B cell (primary cell): Measurements from ENCODE around the gene STAT4. TPM values are rescaled to one million over a fixed set of nuclear protein-coding genes. Genes with fewer than 3 reads are reported as not detected.

Experiments
- ATAC-seq: fragments of 200-7000 bp; cut with Tn5 transposase; one replicate; pipeline ENCODE4 v1.10.0; 2021; ENCODE audit warnings: low read depth, mild to moderate bottlenecking, moderate number of reproducible peaks, moderate library complexity
- CTCF ChIA-PET: fragments of 350-600 bp; sonication (Branson Sonifier 250); formaldehyde crosslinking; loops from one replicate; lab custom pipeline; 2021; ENCODE audit warnings: antibody characterized with exemption, inconsistent platforms; lab: Charles Lee
- POLR2A ChIA-PET: fragments of 350-600 bp; sonication (Branson Sonifier 250); formaldehyde crosslinking; loops from one replicate; lab custom pipeline; 2021; ENCODE audit warnings: antibody characterized with exemption; lab: Charles Lee
- DNase-seq: peaks from one replicate; pipeline ENCODE4 v3.0.0; 2013
- H2AFZ ChIP-seq: 2 replicates; pipeline ENCODE4 v1.6.1; 2012; ENCODE audit warnings: mild to moderate bottlenecking, low read depth, low read length; ENCODE audit not compliant: insufficient read depth, poor library complexity, severe bottlenecking
- H3K27ac ChIP-seq, 2 donors: 1 replicate in 1 of 2; 2 replicates in 1 of 2; pipeline ENCODE4 v1.5.1; 2012 to 2013; ENCODE audit warnings: low read length in 2 of 2, mild to moderate bottlenecking in 2 of 2, moderate library complexity in 1 of 2
- H3K27me3 ChIP-seq, 4 experiments: fragments of 200-600 bp in 1 of 4; sonication (generic) in 1 of 4; replicated peaks in 1 of 4; 1 replicate in 2 of 4; 2 replicates in 2 of 4; pipeline versions ENCODE4 v1.6.1 to v1.7.0; 2013 to 2016; ENCODE audit warnings: low read length in 3 of 4, mild to moderate bottlenecking in 2 of 4, mixed read lengths in 1 of 4, moderate library complexity in 1 of 4; ENCODE audit not compliant: insufficient read depth in 4 of 4, control insufficient read depth in 3 of 4; ENCODE audit errors: control extremely low read depth in 1 of 4
- H3K36me3 ChIP-seq, 2 experiments: replicated peaks in 1 of 2; 1 replicate in 1 of 2; 2 replicates in 1 of 2; pipeline versions ENCODE4 v1.6.1 to v1.7.1; 2013; ENCODE audit warnings: low read length in 1 of 2; ENCODE audit not compliant: insufficient read depth in 2 of 2, control insufficient read depth in 1 of 2; ENCODE audit errors: control extremely low read depth in 1 of 2, extremely low read depth in 1 of 2
- H3K4me1 ChIP-seq, 2 donors: fragments of 200-600 bp in 1 of 2; sonication (generic) in 1 of 2; 1 replicate in 1 of 2; 2 replicates in 1 of 2; pipeline versions ENCODE4 v1.5.1 to v1.6.1; 2013 to 2017; ENCODE audit warnings: low read length in 2 of 2; ENCODE audit not compliant: control insufficient read depth in 2 of 2, insufficient read depth in 2 of 2
- H3K4me2 ChIP-seq: replicated peaks from 2 replicates; pipeline ENCODE3; 2012; ENCODE audit warnings: mild to moderate bottlenecking, low read depth, low read length; ENCODE audit not compliant: poor library complexity, severe bottlenecking
- H3K4me3 ChIP-seq, 5 experiments: fragments of 200-600 bp in 1 of 5; sonication (generic) in 1 of 5; 1 replicate in 3 of 5; 2 replicates in 2 of 5; pipeline versions ENCODE4 v1.5.1 to v1.7.0; 2011 to 2016; ENCODE audit warnings: low read length in 4 of 5, mild to moderate bottlenecking in 4 of 5, low read depth in 2 of 5, control low read depth in 1 of 5, moderate library complexity in 1 of 5; ENCODE audit not compliant: insufficient read depth in 1 of 5; ENCODE audit errors: control extremely low read depth in 1 of 5, extremely low read depth in 1 of 5
- H3K79me2 ChIP-seq: fragments of 200-600 bp; sonication (generic); one replicate; pipeline ENCODE4 v1.6.0; 2016; ENCODE audit warnings: low read length; ENCODE audit not compliant: control insufficient read depth, insufficient read depth
- H3K9ac ChIP-seq: fragments of 200-600 bp; sonication (generic); 2 replicates; pipeline ENCODE4 v1.6.1; 2017; ENCODE audit warnings: mild to moderate bottlenecking, low read length, moderate library complexity
- H3K9me3 ChIP-seq, 3 donors: one replicate each; pipeline versions ENCODE4 v1.6.1 to v1.7.1; 2013; ENCODE audit warnings: low read length in 2 of 3; ENCODE audit not compliant: control insufficient read depth in 2 of 3, insufficient read depth in 1 of 3; ENCODE audit errors: control extremely low read depth in 1 of 3
- H4K20me1 ChIP-seq: 2 replicates; pipeline ENCODE4 v1.6.0; 2012; ENCODE audit warnings: mild to moderate bottlenecking, low read length; ENCODE audit not compliant: insufficient read depth, control insufficient read depth, poor library complexity, severe bottlenecking
- H3K27ac Mint-ChIP-seq: one replicate; pipeline ENCODE4 v1.8.0; 2021; ENCODE audit warnings: mixed read lengths
- H3K27me3 Mint-ChIP-seq: one replicate; pipeline ENCODE4 v1.8.0; 2021; ENCODE audit warnings: mixed read lengths
- H3K4me1 Mint-ChIP-seq: one replicate; pipeline ENCODE4 v1.8.0; 2021; ENCODE audit warnings: mixed read lengths
- H3K4me3 Mint-ChIP-seq: one replicate; pipeline ENCODE4 v1.8.0; 2021; ENCODE audit warnings: mixed read lengths
- H3K9me3 Mint-ChIP-seq: one replicate; pipeline ENCODE4 v1.8.0; 2022; ENCODE audit warnings: mixed read lengths; ENCODE audit not compliant: insufficient read depth
- CTCF ChIP-seq: fragments of 200-600 bp; IDR thresholded peaks from one replicate; pipeline ENCODE4 v1.8.0; 2022; ENCODE audit warnings: antibody characterized with exemption, mild to moderate bottlenecking
- EZH2 ChIP-seq: IDR thresholded peaks from 2 replicates; pipeline ENCODE4 v1.6.1; 2012; ENCODE audit warnings: borderline replicate concordance, low read depth, mild to moderate bottlenecking, moderate library complexity, low read length; ENCODE audit not compliant: insufficient read depth, poor library complexity, severe bottlenecking
- WGBS: methylation state at CpG from one replicate; pipeline ENCODE4 v1.1.5; 2013; ENCODE audit warnings: missing lambda C conversion rate; ENCODE audit not compliant: insufficient coverage; 5-methylcytosine and 5-hydroxymethylcytosine counted together
- intact Hi-C: fragments of 100-400 bp; cut with micrococcal nuclease; formaldehyde crosslinking; loops from one replicate; pipeline ENCODE4 v1.10.0; 2022
- polyA plus RNA-seq: library from polyadenylated mRNA; depleted of rRNA; stranded (reverse); fragments of >200 nt; gene quantifications from 2 replicates; pipeline ENCODE4 v1.2.3, GENCODE V29; 2012
- total RNA-seq, 2 donors: library from RNA; stranded (reverse); fragments of 120-200 nt in 1 of 2; gene quantifications; 1 replicate in 1 of 2; 2 replicates in 1 of 2; pipeline versions ENCODE4 v1.2.3 to v1.2.4, GENCODE V29; 2013 to 2022

Gene STAT4
- total and polyA plus RNA-seq, 2 donors (not counting 1 experiment from before 2014, with no cell fraction given): 2.0 to 62.1 TPM

DNA sequence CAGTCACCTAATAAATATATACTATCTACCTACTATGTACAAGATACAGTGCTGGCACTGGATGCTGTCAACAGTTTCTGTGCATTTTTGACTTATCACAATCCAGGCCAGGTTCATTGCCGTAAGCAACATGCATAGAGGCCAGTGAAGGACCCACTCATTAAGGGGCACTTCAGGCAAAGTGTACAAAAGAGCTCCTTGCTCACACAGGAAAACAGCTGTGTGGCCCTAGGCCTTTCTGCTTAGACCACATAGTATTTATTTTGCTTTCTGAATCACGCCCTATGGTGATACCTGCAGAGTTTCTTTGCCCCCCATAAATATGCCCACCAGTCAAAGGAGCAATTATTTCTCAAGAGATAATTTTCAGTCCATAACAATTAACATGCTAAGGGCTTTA, 39.6 kb upstream of the STAT4 start:
- peaks cover 0 to 1% (median 0%) of the 10 kb centered on the region in 3 donors for H3K9me3 ChIP-seq
- CTCF ChIA-PET: interaction anchor here (1.0 kb wide), 1 partner anchor 28 kb away, joined by 3 read pairs; no protein-coding TSS in a partner anchor
- Mint-ChIP-seq H3K9me3 (no peaks in the 10 kb centered on the region), H3K4me1 (peaks cover 15% of the 10 kb centered on the region), H3K27me3 (no peaks in the 10 kb centered on the region), H3K4me3 (no peak overlapping the region), H3K27ac (no peak overlapping the region)
- H3K4me3 ChIP-seq: no peak overlapping the region
- POLR2A ChIA-PET: no interaction called here
- no peak overlapping the region for H3K4me2 ChIP-seq
- H3K27me3 ChIP-seq: no peaks in the 10 kb centered on the region
- 100% methylated on average over 1 of the region's 2 CpGs for WGBS
- DNase-seq (no peak), ATAC-seq (no peak)
- TF ChIP-seq CTCF (no peak), EZH2 (no peak)
- no peak overlapping the region for H2AFZ ChIP-seq
- no peaks in the 10 kb centered on the region for H3K79me2 ChIP-seq
- no peaks in the 10 kb centered on the region for H4K20me1 ChIP-seq
- no peak overlapping the region for H3K27ac ChIP-seq
- H3K36me3 ChIP-seq: no peaks in the 10 kb centered on the region
- no peak overlapping the region for H3K9ac ChIP-seq
- intact Hi-C loops: no loop called here
- peaks cover 10 to 11% of the 10 kb centered on the region in 2 donors for H3K4me1 ChIP-seq

GRCh38 chr2:191189112-191189635, 38.4 kb upstream of the STAT4 start:
- DNase-seq (no peak), ATAC-seq (no peak)
- Mint-ChIP-seq H3K27me3 (no peaks in the 10 kb centered on the region), H3K4me3 (no peak overlapping the region), H3K4me1 (peaks cover 8% of the 10 kb centered on the region), H3K9me3 (no peaks in the 10 kb centered on the region), H3K27ac (no peak overlapping the region)
- no peak overlapping the region for H3K9ac ChIP-seq
- 80% methylated on average over 2 of the region's 8 CpGs for WGBS
- H3K27ac ChIP-seq: no peak overlapping the region
- ChIA-PET POLR2A (no interaction called here), CTCF (interaction anchor here (1.4 kb wide), 1 partner anchor 23 kb away, joined by 3 read pairs; no protein-coding TSS in a partner anchor)
- H3K4me1 ChIP-seq: peaks cover 9% of the 10 kb centered on the region in 2 donors
- H3K4me3 ChIP-seq: no peak overlapping the region
- intact Hi-C loops: no loop called here
- no peak overlapping the region for H2AFZ ChIP-seq
- TF ChIP-seq EZH2: no peak
- no peak for TF ChIP-seq CTCF
- H3K27me3 ChIP-seq: no peaks in the 10 kb centered on the region
- H3K79me2 ChIP-seq: no peaks in the 10 kb centered on the region
- no peaks in the 10 kb centered on the region for H3K9me3 ChIP-seq
- H3K36me3 ChIP-seq: no peaks in the 10 kb centered on the region
- no peak overlapping the region for H3K4me2 ChIP-seq
- H4K20me1 ChIP-seq: no peaks in the 10 kb centered on the region
